ENCODE data around the gene MYZAP.

DNA sequence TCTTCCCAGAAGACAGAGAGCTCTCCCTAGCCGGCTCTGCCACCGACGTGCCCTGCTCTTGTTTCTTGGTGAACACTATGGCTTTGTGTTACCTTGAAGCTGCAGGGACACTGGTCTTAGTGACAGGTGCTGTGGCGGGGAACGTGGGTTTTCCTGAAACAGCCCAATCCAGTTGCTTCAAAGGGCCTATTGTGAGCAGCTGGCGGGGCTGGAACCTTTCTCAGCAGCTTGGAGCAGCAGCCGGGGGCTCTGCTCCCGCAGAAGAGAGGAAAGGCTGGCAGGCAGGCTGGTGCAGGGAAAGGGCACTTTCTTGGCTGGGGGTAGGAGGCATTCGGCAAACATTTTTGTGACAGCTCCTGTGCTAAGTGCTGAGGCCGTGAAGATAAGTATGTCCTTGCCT, 12.8 kb downstream of the MYZAP start:
- TF ChIP-seq, protein P1, sequence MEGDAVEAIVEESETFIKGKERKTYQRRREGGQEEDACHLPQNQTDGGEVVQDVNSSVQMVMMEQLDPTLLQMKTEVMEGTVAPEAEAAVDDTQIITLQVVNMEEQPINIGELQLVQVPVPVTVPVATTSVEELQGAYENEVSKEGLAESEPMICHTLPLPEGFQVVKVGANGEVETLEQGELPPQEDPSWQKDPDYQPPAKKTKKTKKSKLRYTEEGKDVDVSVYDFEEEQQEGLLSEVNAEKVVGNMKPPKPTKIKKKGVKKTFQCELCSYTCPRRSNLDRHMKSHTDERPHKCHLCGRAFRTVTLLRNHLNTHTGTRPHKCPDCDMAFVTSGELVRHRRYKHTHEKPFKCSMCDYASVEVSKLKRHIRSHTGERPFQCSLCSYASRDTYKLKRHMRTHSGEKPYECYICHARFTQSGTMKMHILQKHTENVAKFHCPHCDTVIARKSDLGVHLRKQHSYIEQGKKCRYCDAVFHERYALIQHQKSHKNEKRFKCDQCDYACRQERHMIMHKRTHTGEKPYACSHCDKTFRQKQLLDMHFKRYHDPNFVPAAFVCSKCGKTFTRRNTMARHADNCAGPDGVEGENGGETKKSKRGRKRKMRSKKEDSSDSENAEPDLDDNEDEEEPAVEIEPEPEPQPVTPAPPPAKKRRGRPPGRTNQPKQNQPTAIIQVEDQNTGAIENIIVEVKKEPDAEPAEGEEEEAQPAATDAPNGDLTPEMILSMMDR (conservative IDR thresholded peaks at IDR 0.05), result no peak
- no peak for TF ChIP-seq EZH2 (IDR thresholded peaks at IDR 0.05; ENCODE audit: low read depth)

Data from PC-9 (cell line).